Esophagus squamous epithelium (tissue), 5 donors: ENCODE measurements around the gene CD70. TPM values are rescaled to one million over a fixed set of nuclear protein-coding genes. Genes with fewer than 3 reads are reported as not detected.
"Not testable (repeated sequence)": the region's sequence is repeated elsewhere in the genome, so short reads cannot be mapped to it uniquely, and the experiment has no call there.

Source experiments
- DNase-seq: peaks from one replicate; lab custom pipeline; 2025; lab: John Stamatoyannopoulos, UW
- H3K27ac ChIP-seq, 4 donors: fragments of 200-600 bp; sonication (generic); one replicate each; pipeline ENCODE4 v1.5.1; 2016 to 2019; ENCODE audit warnings: mild to moderate bottlenecking in 1 of 4
- H3K27me3 ChIP-seq, 4 donors: fragments of 200-600 bp; sonication (generic); 1 replicate in 3 of 4; 2 replicates in 1 of 4; pipeline versions ENCODE4 v1.5.1 to v1.6.0; 2017 to 2021; ENCODE audit warnings: antibody characterized with exemption in 1 of 4
- H3K36me3 ChIP-seq, 3 donors: fragments of 200-600 bp; sonication (generic); one replicate each; pipeline ENCODE4 v1.5.1; 2016 to 2019
- H3K4me1 ChIP-seq, 3 donors: fragments of 200-600 bp; sonication (generic); one replicate each; pipeline ENCODE4 v1.5.1; 2017 to 2019
- H3K4me3 ChIP-seq, 4 donors: fragments of 200-600 bp; sonication (generic); 1 replicate in 3 of 4; 2 replicates in 1 of 4; pipeline ENCODE4 v1.5.1; 2016 to 2019; ENCODE audit warnings: mild to moderate bottlenecking in 2 of 4, moderate library complexity in 1 of 4
- H3K9me3 ChIP-seq, 3 donors: fragments of 200-600 bp; sonication (generic); one replicate each; pipeline ENCODE4 v1.5.1; 2016 to 2019
- POLR2A ChIP-seq, 4 donors: fragments of 450-650 bp; IDR thresholded peaks; one replicate each; pipeline ENCODE4 v1.6.1; 2017; ENCODE audit warnings: antibody characterized with exemption in 4 of 4, mild to moderate bottlenecking in 4 of 4, moderate library complexity in 3 of 4
- WGBS, 2 donors: methylation state at CpG; one replicate each; pipeline ENCODE4 v1.1.5; 2018; 5-methylcytosine and 5-hydroxymethylcytosine counted together
- intact Hi-C: fragments of 100-400 bp; cut with DNase I; formaldehyde crosslinking; loops from one replicate; pipeline ENCODE4 v1.15.0; 2022
- total RNA-seq, 4 donors: library from RNA; depleted of rRNA; stranded (reverse); fragments of >200 nt; gene quantifications; one replicate each; pipeline ENCODE4 v1.1.0, GENCODE V29; 2016
- TF ChIP-seq, protein P1 (sequence below), 6 experiments: fragments of 450-650 bp in 4 of 6; fragments of 200-600 bp in 2 of 6; sonication (generic) in 2 of 6; IDR thresholded peaks; one replicate each; pipeline ENCODE4 v1.5.1; 2016 to 2019; ENCODE audit warnings: antibody characterized with exemption in 6 of 6, mild to moderate bottlenecking in 4 of 6, moderate library complexity in 4 of 6
- donor health status: DM: yes; HTN: yes; CAD: no.

The CD70 gene
- total RNA-seq, 4 donors from 2014 or later = 4.0 TPM; not detected in 3

DNA sequence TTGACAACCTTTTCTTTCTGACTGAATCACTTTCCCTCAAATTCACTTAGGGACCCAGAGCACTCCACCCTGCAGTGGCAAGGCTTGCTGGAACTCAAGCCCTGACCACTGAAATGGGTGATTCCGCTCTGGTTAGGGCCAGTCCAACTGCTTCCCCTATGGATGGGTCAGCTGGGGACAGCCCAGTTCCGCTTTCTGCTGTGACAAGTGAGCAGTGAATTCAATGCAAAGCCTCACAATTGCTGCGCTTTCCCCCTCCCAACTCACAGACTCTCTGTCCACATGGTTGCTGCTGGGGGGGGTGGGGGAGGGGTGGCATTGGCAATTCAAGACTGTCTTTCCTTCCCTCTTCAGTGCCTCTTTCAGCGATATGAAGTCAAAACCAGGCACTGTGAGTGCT lies 18.7 kb downstream of the CD70 start:
- no peak for DNase-seq
- Histone ChIP-seq H3K9me3 (peaks cover 0 to 5% (median 0%) of the 10 kb centered on the region in 3 donors), H3K4me1 (peaks cover 0 to 21% (median 10%) of the 10 kb centered on the region in 3 donors), H3K36me3 (no peaks in the 10 kb centered on the region), H3K4me3 (no peak overlapping the region), H3K27ac (no peak overlapping the region), H3K27me3 (peaks cover 0 to 58% (median 2%) of the 10 kb centered on the region in 4 donors)
- intact Hi-C loops = no loop called here
- TF ChIP-seq, protein P1, sequence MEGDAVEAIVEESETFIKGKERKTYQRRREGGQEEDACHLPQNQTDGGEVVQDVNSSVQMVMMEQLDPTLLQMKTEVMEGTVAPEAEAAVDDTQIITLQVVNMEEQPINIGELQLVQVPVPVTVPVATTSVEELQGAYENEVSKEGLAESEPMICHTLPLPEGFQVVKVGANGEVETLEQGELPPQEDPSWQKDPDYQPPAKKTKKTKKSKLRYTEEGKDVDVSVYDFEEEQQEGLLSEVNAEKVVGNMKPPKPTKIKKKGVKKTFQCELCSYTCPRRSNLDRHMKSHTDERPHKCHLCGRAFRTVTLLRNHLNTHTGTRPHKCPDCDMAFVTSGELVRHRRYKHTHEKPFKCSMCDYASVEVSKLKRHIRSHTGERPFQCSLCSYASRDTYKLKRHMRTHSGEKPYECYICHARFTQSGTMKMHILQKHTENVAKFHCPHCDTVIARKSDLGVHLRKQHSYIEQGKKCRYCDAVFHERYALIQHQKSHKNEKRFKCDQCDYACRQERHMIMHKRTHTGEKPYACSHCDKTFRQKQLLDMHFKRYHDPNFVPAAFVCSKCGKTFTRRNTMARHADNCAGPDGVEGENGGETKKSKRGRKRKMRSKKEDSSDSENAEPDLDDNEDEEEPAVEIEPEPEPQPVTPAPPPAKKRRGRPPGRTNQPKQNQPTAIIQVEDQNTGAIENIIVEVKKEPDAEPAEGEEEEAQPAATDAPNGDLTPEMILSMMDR (IDR thresholded peaks at IDR 0.05) = no peak
- no peak for TF ChIP-seq POLR2A (IDR thresholded peaks at IDR 0.05)
- WGBS, 2 donors = 62 to 64% methylated on average over 4 of the region's 4 CpGs

DNA sequence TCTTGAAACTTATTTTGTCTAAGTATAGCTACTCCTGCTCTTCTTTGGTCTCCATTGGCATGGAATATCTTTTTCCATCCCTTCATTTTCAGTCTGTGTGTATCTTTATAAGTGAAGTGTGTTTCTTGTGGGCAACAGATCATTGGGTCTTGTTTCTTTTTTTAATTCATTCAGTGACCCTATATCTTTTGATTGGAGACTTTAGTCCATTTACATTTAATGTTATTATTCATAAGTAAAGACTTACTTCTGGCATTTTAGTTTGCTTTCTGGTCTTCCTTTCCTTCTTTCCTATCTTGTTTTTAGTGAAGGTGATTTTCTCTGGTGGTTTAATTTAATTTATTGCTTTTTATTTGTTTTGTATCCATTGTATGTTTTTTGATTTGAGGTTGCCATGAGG lies 19.8 kb downstream of the CD70 start:
- intact Hi-C loops = no loop called here
- Histone ChIP-seq H3K4me3 (no peak overlapping the region), H3K27me3 (peaks cover 0 to 58% (median 2%) of the 10 kb centered on the region in 4 donors), H3K27ac (no peak overlapping the region), H3K4me1 (peaks cover 0 to 11% (median 4%) of the 10 kb centered on the region in 3 donors), H3K36me3 (no peaks in the 10 kb centered on the region), H3K9me3 (peaks cover 0 to 5% (median 0%) of the 10 kb centered on the region in 3 donors)
- TF ChIP-seq POLR2A (IDR thresholded peaks at IDR 0.05) = no peak
- TF ChIP-seq, protein P1 (IDR thresholded peaks at IDR 0.05) = no peak
- DNase-seq = no peak

DNA sequence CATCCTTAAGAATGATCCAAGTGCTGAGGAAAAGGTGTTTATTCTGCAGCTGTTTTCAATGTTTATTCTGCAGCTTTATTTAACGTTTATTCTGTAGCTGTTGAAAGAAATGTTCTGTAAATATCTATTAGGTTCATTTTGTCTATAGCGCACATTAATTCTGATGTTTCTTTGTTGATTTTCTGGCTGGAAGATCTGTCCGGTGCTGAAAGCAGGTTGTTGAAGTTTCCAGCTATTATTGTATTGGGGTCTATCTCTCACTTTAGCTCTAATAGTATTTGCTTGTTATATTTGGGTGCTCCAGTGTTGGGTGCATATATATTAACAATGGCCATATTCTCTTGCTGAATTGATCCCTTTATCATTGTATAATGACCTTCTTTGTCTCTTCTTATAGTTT lies 20.2 kb downstream of the CD70 start:
- no peak for TF ChIP-seq POLR2A (IDR thresholded peaks at IDR 0.05)
- TF ChIP-seq, protein P1 (IDR thresholded peaks at IDR 0.05) = no peak
- peaks cover 0 to 7% (median 2%) of the 10 kb centered on the region in 3 donors for H3K4me1 ChIP-seq
- no peaks in the 10 kb centered on the region for H3K36me3 ChIP-seq
- 55 to 73% methylated on average over 3 of the region's 3 CpGs for WGBS, 2 donors
- H3K27ac ChIP-seq = no peak overlapping the region
- H3K4me3 ChIP-seq = no peak overlapping the region
- DNase-seq = no peak
- peaks cover 0 to 5% (median 0%) of the 10 kb centered on the region in 3 donors for H3K9me3 ChIP-seq
- intact Hi-C loops = no loop called here
- H3K27me3 ChIP-seq = peaks cover 0 to 58% (median 2%) of the 10 kb centered on the region in 4 donors

DNA sequence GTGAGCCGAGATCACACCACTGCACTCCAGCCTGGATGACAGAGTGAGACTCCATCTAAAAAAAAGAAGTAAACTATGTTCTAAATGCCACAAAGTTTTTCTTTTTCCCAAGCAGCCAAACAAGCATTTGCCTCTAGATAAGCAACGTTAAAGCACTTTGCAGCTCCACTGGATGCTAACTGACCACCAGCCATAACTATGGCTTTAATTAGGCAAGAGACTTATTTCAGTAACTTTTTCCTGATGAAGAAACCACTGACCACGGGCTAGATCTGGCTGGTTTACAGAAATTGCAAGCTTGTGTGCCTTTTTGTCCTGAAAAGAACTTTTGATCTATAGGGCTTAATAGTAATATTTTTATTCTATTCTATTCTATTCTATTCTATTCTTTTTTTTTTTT lies 22.1 kb downstream of the CD70 start:
- Histone ChIP-seq H3K27me3 (peaks cover 0 to 55% (median 2%) of the 10 kb centered on the region in 4 donors), H3K36me3 (no peaks in the 10 kb centered on the region), H3K9me3 (peaks cover 0 to 10% (median 4%) of the 10 kb centered on the region in 3 donors), H3K27ac (no peak overlapping the region), H3K4me3 (no peak overlapping the region), H3K4me1 (no peaks in the 10 kb centered on the region)
- no peak for DNase-seq
- 39 to 58% methylated on average over 3 of the region's 3 CpGs for WGBS, 2 donors
- intact Hi-C loops = no loop called here
- TF ChIP-seq POLR2A (IDR thresholded peaks at IDR 0.05) = no peak
- TF ChIP-seq, protein P1 (IDR thresholded peaks at IDR 0.05) = no peak

DNA sequence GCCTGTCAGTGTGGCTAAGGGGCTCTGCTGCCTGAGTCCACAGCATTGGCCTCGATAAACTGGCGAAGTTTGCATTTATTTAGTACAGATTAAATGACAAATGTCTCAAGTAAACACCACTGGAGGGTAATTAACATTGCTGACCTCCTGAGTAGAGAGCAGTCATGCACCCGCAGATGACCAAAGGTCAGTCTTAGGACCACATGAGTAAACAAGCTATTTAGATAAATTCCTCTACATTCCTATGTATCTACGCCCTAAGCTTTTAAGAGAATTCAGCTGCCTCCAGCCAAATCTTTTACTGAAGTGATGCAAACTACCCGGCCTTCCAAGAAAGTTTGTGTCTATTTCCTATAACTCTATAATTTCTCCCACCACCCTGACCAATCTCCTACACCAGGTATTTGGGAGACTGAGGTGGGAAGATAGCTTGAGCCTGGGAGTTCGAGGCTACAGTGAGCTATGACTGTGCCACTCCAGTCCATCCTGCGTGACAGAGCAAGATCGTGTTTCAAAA lies 22.9 kb downstream of the CD70 start:
- no peak overlapping the region for H3K4me3 ChIP-seq

DNA sequence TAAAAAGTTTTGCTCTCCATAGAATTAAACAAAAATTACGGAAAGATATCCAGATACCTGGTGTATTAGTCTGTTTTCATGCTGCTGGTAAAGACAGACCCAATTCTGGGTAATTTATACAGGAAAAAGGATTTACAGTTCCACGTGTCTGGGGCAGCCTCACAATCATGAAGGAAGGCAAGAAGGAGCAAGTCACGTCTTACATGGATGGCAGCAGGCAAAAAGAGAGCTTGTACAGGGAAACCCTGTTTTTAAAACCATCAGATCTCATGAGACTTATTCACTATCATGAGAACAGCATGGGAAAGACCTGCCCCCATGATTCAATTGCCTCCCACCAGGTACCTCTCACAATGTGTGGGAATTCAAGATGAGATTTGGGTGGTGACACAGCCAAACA lies 24.2 kb downstream of the CD70 start:
- H3K4me3 ChIP-seq, intact Hi-C loops, H3K4me1 ChIP-seq, H3K27ac ChIP-seq, H3K36me3 ChIP-seq, DNase-seq: not testable (repeated sequence)
- Histone ChIP-seq H3K27me3 (peaks cover 0 to 45% (median 0%) of the 10 kb centered on the region in 4 donors), H3K9me3 (peaks cover 0 to 12% (median 10%) of the 10 kb centered on the region in 3 donors)
- WGBS, 2 donors = 54 to 55% methylated on average over 3 of the region's 3 CpGs

More for the DNA sequence above, 22.9 kb downstream of the CD70 start:
- Histone ChIP-seq H3K27me3 (peaks cover 0 to 52% (median 2%) of the 10 kb centered on the region in 4 donors), H3K4me1 (no peaks in the 10 kb centered on the region), H3K9me3 (peaks cover 0 to 12% (median 10%) of the 10 kb centered on the region in 3 donors), H3K36me3 (no peaks in the 10 kb centered on the region), H3K27ac (no peak overlapping the region)
- TF ChIP-seq, protein P1 (IDR thresholded peaks at IDR 0.05) = no peak
- TF ChIP-seq POLR2A (IDR thresholded peaks at IDR 0.05) = no peak
- 65 to 66% methylated on average over 6 to 7 of the region's 8 CpGs for WGBS, 2 donors
- DNase-seq = no peak
- intact Hi-C loops = no loop called here
